Fibroblast of skin of back (primary cell): ENCODE results near the gene COL26A1.

Experiments used
- DNase-seq: peaks from one replicate; pipeline ENCODE4 v3.0.0-alpha.2; 2013

Gene COL26A1

DNA sequence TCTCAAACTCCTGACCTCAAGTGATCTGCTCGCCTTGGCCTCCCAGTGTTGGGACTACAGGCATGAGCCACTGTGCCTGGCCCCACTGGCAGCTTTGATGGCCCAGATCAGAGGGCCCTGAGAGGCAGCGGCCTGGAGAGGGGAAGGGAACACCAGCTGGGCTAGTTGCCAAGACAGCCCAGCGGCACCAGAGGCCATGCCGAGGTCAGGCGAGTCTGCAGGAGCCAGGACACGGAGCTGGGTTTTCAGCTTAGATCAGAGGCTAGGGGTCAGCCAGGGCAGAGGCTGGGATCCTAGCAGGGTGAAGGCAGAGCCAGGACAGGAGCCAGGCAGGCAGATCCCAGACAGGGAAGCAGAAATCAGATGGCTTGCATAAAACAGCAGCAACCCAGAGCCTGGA, 173.6 kb downstream of the COL26A1 start:
- DNase-seq = no peak

- DNase-seq = no peak
These were observed 174.0 kb downstream of the COL26A1 start for GRCh38 chr7:101536668-101537067.

- DNase-seq = no peak
These were observed 174.5 kb downstream of the COL26A1 start for GRCh38 chr7:101537205-101537604.

DNA sequence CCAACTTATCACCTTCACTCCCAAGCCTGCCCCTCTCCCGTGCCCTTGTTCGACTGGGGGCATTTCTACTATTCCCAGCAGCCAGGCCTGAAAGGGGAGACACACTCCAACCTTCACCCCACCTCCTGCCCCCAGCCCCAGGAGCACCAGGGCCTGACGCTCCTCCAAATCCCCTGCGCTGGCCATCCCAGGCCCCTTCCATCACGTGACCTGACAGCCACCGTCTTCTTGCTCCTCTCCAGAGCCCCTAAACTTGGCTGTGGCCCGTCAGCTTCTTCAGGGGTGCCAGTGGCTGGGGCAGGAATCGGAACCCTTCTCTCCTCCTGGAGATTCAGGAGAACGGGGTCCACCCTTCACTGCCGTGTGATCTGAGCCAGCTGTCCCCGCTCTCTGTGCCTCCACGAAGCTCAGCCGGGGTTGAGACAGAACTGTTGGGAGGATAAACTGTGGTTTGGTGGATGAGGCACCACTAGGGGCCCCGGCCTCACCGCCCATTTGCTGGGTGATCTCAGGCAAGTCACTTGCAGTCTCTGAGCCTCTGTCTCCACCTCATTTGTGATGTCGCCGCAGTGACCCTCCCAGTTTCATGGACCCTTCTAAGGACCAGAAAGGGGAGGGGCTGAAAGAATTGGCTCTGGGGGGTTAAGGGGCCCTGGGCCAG, 175.4 kb downstream of the COL26A1 start:
- no peak for DNase-seq

DNA sequence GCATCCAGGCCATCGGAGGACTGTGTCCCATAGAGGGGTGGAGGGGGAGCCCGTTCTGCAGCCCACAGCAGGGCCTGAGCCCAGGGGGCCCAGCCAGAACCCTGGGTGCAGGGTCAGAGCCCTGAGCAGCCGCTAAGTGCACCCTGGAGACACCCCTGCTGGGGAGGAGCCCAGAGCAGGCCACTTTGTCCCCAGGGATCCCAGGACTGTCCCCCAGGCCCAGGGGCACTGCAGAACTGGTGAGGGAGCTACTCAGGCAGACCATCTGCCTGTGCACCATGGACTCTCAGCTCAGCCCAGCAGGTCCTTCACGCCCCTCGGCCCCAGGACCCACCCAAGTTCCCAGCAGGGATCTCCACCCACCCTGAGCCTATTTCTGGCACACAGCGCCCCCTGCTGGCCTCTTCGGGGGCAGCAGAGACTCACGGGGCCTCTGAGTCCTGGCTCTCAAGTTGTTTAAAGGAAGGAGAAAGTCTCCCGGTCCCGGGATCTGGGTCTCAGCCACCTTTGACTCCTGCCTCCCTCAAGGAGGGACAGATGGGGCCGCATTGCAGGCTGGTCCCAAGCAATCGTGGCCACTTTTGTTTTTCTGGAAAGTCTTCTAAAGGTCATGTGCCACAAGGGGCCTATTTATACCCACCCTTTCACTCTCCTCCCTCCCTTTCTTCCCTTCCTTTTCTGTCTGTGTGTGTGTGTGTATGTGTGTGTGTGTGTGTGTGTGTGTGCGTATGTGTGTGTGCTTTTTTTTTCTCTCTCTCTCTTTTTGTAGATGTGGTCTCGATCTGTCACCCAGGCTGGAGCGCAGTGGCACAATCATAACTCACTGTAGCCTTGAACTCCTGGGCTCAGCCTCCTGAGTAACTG, 176.2 kb downstream of the COL26A1 start:
- peak; percentile 33 for DNase-seq

DNA sequence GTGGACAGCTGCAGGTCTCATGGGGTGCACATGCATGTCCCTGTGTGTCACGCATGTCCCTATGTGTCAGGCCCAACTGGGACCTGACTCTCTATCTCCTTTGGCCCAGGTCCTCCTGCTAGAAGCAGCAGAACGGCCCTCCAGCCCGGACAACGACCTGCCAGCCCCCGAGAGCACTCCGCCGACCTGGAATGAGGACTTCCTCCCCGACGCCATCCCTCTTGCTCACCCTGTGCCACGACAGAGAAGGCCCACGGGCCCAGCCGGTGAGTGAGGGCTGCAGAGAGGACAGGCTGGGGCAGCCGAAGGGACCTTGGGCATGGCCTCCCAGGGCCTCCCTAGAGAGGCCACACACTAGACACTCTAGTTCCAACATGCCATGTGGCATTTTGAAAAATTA, 177.1 kb downstream of the COL26A1 start:
- no peak for DNase-seq

DNA sequence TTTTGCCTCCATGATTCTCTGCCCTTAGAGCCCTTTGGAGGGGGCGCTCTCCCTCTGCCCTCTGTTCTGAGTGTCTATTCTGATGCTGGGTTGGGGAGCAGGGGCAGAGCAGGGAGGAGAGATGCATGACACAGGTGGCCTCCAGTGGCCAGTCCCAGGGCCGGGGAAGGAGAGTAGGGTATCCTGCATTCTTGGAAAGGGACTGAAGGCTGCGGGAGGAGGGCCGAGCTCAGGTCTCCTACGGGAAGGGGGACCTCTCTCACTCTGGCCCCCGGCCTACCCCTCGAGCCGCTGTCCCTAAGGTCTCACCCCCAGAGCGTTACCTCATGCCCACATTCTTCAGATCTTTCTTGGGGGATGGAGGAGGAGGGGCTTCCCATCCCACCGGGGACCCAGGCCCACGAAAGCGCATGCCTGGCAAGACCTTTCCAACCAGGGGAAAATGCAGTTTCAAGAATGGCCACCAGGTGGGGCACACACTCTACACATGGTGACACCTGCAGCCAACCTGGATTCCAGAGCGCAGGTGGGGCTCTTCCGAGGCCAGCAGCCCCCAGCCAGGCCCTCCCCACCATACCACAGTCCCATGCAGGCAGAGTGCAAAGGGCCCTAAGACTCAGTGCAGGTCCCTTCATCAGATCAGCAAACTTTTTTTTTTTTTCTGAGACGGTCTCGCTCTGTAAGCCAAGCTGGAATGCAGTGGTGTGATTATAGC, 180.0 kb downstream of the COL26A1 start:
- DNase-seq = peak; percentile 30

GRCh38 chr7:101543242-101543766, 180.6 kb downstream of the COL26A1 start:
- no peak for DNase-seq

DNA sequence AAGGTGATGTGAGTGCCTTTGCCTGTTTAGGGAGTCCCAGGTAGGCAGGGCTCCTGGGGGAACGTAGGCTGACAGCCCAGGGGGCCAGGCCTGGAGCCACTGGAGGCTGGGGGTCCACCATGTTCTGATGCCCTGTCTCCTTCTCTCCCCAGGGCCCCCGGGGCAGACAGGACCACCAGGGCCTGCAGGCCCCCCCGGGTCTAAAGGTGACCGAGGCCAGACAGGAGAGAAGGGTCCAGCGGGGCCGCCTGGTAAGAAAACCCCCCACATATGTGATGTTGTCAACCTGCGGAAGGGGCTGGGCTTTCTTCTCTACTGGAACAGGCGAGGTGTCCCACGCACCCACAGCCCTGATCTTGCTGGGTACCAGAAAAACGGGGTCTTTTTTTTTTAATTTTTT, 181.2 kb downstream of the COL26A1 start:
- no peak for DNase-seq

- no peak for DNase-seq
These were observed 182.9 kb downstream of the COL26A1 start for GRCh38 chr7:101545441-101546190.

DNA sequence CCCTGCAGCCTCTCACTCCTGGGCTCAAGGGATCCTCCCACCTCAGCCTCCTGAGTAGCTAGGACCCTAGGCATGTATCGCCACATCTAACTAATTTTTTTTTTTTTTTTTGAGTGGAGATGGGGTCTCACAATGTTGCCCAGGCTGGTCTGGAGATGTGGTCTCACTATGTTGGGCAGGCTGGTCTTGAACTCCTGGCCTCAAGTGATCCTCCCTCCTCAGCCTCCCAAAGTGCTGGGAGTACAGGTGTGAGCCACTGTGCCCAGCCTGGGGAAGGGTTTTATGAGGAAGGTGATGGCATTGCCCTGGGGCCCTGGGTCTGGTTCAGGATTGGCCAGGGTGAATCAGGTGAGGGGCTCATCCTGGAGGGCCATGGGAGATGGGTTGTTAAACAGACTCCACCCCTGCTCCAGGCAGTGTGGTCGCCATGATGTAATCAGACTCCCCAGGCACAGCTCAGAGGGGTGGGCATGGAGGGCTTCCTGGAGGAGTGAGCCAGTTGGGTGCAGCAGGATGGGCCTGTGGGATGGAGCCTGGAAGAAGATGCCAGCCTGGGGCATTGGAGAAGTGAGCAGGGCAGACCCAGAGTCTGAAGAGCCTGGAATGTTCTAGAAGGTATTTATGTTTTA, 183.7 kb downstream of the COL26A1 start:
- DNase-seq = no peak

DNA sequence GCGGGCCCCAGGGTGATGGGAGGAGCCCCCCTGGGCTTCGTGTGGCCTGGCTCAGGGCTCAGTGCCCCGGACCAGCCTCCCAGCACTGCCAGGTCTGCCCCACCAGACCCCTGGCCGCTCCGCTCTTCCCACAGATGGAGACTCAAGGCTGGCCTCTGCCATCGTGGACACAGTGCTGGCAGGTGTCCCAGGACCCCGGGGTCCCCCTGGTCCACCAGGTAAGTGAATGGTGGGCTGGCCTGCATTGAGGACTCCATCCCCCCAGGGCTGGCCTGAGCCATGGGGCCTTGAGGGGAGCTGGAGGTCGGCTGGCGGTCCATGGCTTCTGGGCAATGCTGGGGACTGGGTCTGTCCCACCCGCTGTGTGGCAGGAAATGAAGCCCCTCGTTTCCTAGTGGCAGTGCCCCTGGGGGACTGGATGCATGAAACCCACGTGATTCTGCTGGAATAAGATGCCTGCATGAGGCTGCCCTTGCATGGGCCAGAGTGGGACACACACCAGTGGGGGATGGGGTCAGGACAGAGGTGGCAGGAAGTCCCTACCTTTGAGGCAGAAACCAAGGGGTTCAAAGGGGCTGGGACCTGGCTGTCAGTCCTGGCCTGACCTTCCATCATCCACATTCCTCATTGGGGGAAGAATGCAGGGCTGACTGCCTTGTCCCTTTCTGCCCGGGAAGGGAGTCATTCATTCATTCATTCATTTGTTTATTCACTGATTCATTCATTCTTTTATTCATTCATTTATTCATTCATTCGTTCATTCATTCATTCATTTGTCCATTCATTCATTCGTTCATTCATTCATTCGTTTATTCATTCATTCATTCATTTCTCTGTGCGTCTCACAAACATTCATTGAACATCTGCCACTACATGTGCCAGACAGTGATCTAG, 184.6 kb downstream of the COL26A1 start:
- no peak for DNase-seq

- DNase-seq = no peak
These were observed 185.4 kb downstream of the COL26A1 start for GRCh38 chr7:101547916-101548661.

DNA sequence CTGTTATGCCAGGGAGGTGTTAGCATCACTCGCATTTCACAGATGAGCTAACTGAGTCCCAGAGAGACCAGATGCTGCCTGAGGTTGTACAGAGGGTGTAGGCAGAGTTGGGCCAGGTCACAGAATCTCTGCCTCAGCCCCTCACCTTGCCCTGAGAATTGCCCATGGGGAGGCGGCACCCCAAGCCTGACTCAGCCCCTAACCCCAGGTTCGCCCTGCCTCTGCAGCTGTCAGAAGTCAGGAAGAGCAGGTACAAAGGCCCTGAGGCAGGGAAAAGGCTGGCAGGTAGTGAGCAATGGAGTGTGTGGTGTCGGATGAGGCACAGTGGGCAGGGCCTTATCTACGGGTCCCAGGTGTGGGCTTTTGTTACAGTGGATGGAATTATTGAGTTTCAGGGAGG, 187.1 kb downstream of the COL26A1 start:
- no peak for DNase-seq

DNA sequence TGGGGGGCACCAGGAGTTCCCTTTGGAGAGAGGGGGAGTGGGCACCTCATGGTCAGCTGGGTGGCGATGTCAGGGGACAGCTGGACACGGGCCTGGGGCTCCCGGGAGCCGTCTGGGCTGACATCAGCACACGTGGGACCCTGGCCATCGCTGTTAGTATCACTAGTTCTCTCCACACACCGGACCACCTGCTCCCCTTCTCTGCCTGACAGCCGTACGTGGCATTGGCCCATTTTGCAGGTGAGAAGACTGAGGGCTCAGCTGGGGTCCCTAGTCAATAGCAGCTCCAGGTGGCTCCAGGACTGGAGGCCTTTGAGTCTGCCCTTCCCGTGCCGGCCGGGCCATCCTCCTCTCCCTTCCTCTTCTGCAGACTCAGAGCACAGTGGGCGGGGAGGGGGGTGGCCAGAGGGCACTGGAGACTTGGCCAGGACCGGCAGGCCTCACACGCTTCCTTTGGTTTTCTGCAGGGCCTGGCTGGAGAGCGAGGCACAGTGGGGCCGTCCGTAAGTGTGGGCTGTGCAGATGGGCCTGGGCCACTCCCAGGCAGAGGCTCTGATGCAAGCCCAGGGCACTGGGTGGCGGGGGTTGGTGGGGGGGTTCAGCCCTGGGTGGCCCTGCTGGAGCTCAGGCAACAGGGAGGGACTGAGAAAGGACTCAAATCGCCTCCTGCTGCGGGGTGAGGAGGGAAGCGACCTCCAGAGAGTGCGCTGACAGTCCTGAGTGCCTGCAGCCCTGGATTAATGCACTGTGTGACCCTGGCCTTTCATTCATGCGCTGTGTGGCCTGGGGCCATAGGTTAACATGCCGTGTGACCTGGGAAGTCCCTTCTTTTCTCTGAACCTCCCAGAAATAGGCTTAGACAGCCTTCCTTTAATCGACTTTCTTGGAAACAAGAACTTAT, 188.2 kb downstream of the COL26A1 start:
- no peak for DNase-seq

GRCh38 chr7:101553018-101553770, 190.5 kb downstream of the COL26A1 start:
- DNase-seq = no peak

- DNase-seq = no peak
These were observed 191.2 kb downstream of the COL26A1 start for GRCh38 chr7:101553771-101554445.
